HepG2 (cell line): ENCODE results near the gene UBC. TPM values are rescaled to one million over a fixed set of nuclear protein-coding genes. Genes with fewer than 3 reads are reported as not detected.
A peak's percentile ranks its signal among the peaks of the same experiment; 100 is the strongest.

Experiments
- ARID4A ChIP-seq: sonication (generic); formaldehyde crosslinking; IDR thresholded peaks from 2 replicates; pipeline ENCODE4 v1.5.0; 2020; ENCODE audit warnings: mild to moderate bottlenecking, missing genetic modification reagents, borderline replicate concordance
- ETV6 ChIP-seq: sonication (generic); formaldehyde crosslinking; conservative IDR thresholded peaks from 2 replicates; pipeline ENCODE4 v1.4.0; 2020; ENCODE audit warnings: missing genetic modification reagents
- FOXC1 ChIP-seq: sonication (generic); formaldehyde crosslinking; IDR thresholded peaks from 2 replicates; pipeline ENCODE4 v1.8.0; 2022; ENCODE audit warnings: mild to moderate bottlenecking, missing genetic modification reagents, borderline replicate concordance
- GMEB2 ChIP-seq: IDR thresholded peaks from 2 replicates; pipeline ENCODE4 v1.6.1; 2016; ENCODE audit warnings: missing biosample characterization, missing genetic modification reagents, low read depth
- RXRB ChIP-seq: IDR thresholded peaks from 2 replicates; pipeline ENCODE4 v1.6.1; 2016; ENCODE audit warnings: borderline replicate concordance, missing genetic modification reagents, missing compliant biosample characterization
- SETDB1 ChIP-seq: sonication (generic); formaldehyde crosslinking; IDR thresholded peaks from 2 replicates; pipeline ENCODE4 v1.5.1; 2020; ENCODE audit warnings: missing genetic modification reagents, mild to moderate bottlenecking, borderline replicate concordance
- SNAPC4 ChIP-seq: sonication (generic); formaldehyde crosslinking; IDR thresholded peaks from 2 replicates; pipeline ENCODE4 v1.4.0; 2020; ENCODE audit warnings: mild to moderate bottlenecking, missing genetic modification reagents
- ZFP1 ChIP-seq: IDR thresholded peaks from 2 replicates; pipeline ENCODE4 v1.6.1; 2016
- ZNF501 ChIP-seq: sonication (generic); formaldehyde crosslinking; IDR thresholded peaks from 2 replicates; pipeline ENCODE4 v1.5.1; 2020; ENCODE audit warnings: mild to moderate bottlenecking, moderate library complexity, missing genetic modification reagents
- ZNF562 ChIP-seq: sonication (generic); formaldehyde crosslinking; IDR thresholded peaks from 2 replicates; pipeline ENCODE4 v1.8.0; 2022; ENCODE audit warnings: missing genetic modification reagents, borderline replicate concordance
- ZNF598 ChIP-seq: sonication (generic); formaldehyde crosslinking; IDR thresholded peaks from 2 replicates; pipeline ENCODE4 v1.5.1; 2020; ENCODE audit warnings: mild to moderate bottlenecking, missing genetic modification reagents, borderline replicate concordance
- ZNF652 ChIP-seq: IDR thresholded peaks from 2 replicates; pipeline ENCODE4 v1.6.1; 2016; ENCODE audit warnings: low read depth, borderline replicate concordance
- ZNF790 ChIP-seq: sonication (generic); formaldehyde crosslinking; IDR thresholded peaks from 2 replicates; pipeline ENCODE4 v1.8.0; 2022; ENCODE audit warnings: missing genetic modification reagents, mild to moderate bottlenecking, borderline replicate concordance
- ZNF816 ChIP-seq: sonication (generic); formaldehyde crosslinking; IDR thresholded peaks from 2 replicates; pipeline ENCODE4 v1.8.0; 2022; ENCODE audit warnings: missing genetic modification reagents, mild to moderate bottlenecking, borderline replicate concordance
- polyA plus RNA-seq, 8 experiments: library from polyadenylated mRNA; depleted of rRNA in 3 of 8; stranded (reverse) in 7 of 8; unstranded in 1 of 8; fragments of >200 nt; fragmentation: Illumina TruSeq in 4 of 8; extraction: Trizol in 4 of 8; gene quantifications; 2 replicates each; pipeline versions ENCODE4 v1.2.1 to v1.2.3, GENCODE V29; 2011 to 2016; ENCODE audit warnings: low read depth in 4 of 8, missing spikeins in 1 of 8, mixed read lengths in 1 of 8; ENCODE audit not compliant: insufficient read depth in 1 of 8
- total RNA-seq, 5 experiments: library from RNA; depleted of rRNA; stranded (reverse); fragments of >200 nt; fragmentation: Illumina TruSeq; extraction: Trizol; gene quantifications; 2 replicates each; pipeline ENCODE4 v1.2.3, GENCODE V29; 2016; ENCODE audit warnings: low read depth in 1 of 5

UBC gene
- total and polyA plus RNA-seq, 2 of the 13 experiments (the other 11 are each of a cell fraction or from before 2014, with no cell fraction given): 805 to 1,432 TPM

- 0 out of 2 replicates have a peak, but pooled peaks have one; percentile 55 for TF ChIP-seq ZNF562 (CRISPR knock-in tag)
- TF ChIP-seq ZNF816 (CRISPR knock-in tag): peak; percentile 96
- peak; percentile 99 for TF ChIP-seq GMEB2 (CRISPR knock-in tag)
- TF ChIP-seq ZNF501 (CRISPR knock-in tag): peak; percentile 98
- TF ChIP-seq ZFP1 (CRISPR knock-in tag): no peak; the same call in none of the 2 replicates
- TF ChIP-seq ZNF598 (CRISPR knock-in tag): peak; percentile 98
- peak; percentile 97 for TF ChIP-seq FOXC1 (CRISPR knock-in tag)
- peak; percentile 90 for TF ChIP-seq ZNF790
- TF ChIP-seq ARID4A (CRISPR knock-in tag): peak; percentile 89
- TF ChIP-seq SETDB1 (CRISPR knock-in tag): 0 out of 2 replicates have a peak, but pooled peaks have one; percentile 19
- peak; percentile 79 for TF ChIP-seq RXRB
- peak; percentile 67; the same call in 1 of the 2 replicates for TF ChIP-seq ETV6 (CRISPR knock-in tag)
- TF ChIP-seq ZNF652: peak; percentile 12; the same call in 1 of the 2 replicates
- peak; percentile 53 for TF ChIP-seq SNAPC4 (CRISPR knock-in tag)
These were observed at the start of gene UBC (continued) for GRCh38 chr12:124914392-124915238.
